22Rv1 (cell line): ENCODE data around the gene PDX1.
A peak's percentile ranks its signal among the peaks of the same experiment; 100 is the strongest.

Source experiments
- CTCF ChIP-seq: fragments of 450-650 bp; IDR thresholded peaks from 2 replicates; pipeline ENCODE4 v1.5.1; 2017; ENCODE audit warnings: mild to moderate bottlenecking
- ZFX ChIP-seq: fragments of 450-650 bp; IDR thresholded peaks from 2 replicates; pipeline ENCODE4 v1.6.1; 2017; ENCODE audit warnings: antibody characterized with exemption, borderline replicate concordance

DNA sequence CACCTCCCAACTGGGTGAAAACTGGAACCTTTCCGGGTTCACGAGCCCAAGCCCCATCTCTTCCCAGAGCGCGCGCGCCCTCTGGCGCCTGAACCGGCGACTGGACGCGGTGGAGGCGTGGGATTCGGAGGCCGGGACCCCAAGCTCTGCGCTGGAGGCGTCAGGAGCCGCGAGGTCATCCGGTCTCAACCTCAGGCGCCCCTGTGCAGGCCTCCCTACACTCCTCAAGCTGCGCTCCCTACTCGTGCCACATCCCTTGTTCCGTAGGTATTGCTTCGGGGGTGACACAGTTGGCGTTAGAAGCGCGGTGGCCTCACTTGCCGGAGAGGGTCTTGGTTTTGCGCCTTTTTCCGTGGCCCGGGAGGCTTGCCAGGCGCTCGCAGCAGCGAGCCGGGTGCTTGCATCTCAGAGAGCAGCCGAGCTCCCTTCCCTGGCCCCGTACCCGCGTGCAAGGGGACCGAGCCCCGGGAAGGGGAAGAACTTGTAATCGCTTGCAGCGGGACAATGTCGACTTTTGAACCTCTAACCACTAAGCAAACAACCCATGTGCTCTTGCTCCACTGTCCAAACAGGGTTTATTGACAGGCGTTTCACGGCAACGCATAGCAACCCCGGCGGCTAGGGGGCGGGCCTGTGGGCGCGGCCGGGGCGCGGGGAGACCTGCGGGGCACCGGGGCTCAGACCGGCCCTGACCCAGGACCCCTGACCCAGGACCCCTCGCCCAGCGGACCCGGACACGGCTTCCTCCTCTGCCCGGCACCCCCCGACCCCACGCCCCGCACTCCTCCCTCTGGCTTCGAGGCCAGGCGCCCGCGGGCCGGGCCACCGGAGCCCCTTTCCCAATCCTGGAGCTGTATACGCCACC, 40.8 kb downstream of the PDX1 start:
- TF ChIP-seq CTCF: peak; percentile 80
- no peak for TF ChIP-seq ZFX
